Stimulated activated CD4-positive, alpha-beta T cell treated with anti-CD3 and anti-CD28 coated beads, TNF-alpha, amount 100 ng/mL, for 48 hours (primary cell): ENCODE results near the gene OPA1.

ENCODE experiments used
- DNase-seq, 3 donors: peaks; one replicate each; pipeline ENCODE4 v3.0.0-alpha.2; 2020; ENCODE audit warnings: low read depth in 3 of 3

The OPA1 gene

DNA sequence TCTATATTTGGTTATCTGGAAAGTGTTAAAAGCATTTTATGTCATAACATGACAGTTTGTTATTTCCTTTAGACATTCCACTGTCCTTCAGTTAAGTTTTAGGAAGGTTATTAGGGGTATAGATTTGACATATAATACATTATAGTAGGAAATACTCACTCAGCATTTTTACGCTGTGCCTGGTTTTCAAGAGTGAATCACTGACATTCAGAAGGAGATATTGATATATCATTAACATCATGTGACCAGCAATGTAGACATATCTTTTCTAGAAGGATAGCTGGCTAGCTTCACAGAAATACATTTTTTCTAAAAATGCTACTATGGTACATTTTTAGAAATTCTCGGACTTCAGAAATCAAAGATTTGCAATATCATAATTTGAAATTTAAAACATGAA, 57.6 kb downstream of the OPA1 start:
- no peak for DNase-seq

DNA sequence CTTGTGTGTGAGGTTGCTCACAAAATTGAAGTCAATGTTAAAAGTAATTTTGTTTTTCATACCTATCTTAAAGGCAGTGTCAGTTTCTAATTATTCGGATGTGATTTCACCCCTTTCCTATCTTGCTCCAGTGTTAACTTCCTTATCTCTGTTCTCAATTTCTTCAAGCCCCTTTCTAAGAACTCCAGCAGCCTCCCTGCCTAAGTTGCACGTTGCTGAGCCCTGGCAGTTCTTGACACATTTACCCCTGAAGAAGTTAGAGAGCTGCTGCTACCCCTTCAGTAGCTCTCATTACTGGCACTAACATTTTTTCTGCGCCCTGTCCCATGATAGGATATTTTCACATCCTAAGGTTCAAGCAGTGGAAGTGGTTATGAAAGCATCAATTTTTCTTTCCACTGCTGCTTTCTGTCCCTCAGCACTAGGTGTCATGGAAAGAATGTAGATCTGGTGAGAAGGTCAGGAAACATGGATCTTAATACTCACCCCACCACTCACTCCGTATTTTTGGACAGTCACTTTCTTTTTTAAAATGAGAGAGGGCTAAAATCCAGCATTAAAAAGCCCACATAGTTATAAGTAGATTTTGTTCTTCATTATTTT, 62.9 kb downstream of the OPA1 start:
- no peak for DNase-seq

DNA sequence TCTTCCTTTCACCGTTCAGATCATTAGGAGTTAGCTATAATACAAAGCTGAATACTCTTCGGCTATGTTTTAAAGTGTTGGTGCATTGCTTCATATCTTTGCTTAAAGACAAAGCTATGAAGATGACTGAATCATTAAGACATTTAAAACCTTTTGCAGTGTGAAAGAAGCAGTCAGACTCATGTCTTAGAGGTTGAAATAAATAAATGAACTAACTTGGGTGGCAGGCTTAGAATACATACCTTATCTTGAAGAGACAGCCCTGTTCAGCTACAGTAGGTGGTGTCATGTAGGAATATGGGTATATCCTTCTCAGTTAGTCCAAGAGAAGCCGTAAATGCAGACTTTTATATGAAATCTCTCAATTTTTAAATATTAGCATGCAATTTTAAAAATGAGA, 63.4 kb downstream of the OPA1 start:
- DNase-seq, result no peak

DNA sequence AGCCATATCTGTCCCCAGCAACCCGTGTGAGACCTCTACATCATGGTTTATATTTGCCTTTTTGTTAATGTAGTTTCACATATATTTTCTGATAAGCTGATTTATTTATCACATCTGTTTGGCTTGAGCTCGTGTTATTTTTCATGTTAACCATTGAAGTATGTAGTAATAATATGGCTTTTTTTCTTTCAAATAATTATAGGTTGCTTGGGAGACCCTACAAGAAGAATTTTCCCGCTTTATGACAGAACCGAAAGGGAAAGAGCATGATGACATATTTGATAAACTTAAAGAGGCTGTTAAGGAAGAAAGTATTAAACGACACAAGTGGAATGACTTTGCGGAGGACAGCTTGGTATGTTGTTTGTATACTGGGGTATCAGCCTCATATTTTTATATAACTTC, 63.9 kb downstream of the OPA1 start:
- no peak for DNase-seq

DNA sequence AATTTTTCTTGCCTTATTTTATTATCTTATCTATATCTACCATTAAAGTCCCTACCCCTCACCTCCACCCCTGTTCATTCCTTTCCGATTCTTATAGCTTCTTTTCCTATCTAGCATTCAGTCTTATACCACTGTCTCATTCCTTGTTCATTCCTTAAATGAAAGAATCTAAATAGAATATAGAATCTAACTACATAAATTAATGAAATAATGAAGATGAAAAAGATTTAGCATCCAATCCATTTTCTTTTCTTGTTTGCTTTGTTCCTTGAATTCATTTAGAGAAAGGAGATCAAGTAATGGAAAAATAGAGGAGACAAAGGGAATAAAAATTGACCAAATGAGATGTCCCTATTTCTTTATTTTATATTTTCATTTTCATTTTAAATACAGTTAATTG, 67.2 kb downstream of the OPA1 start:
- DNase-seq, result no peak

DNA sequence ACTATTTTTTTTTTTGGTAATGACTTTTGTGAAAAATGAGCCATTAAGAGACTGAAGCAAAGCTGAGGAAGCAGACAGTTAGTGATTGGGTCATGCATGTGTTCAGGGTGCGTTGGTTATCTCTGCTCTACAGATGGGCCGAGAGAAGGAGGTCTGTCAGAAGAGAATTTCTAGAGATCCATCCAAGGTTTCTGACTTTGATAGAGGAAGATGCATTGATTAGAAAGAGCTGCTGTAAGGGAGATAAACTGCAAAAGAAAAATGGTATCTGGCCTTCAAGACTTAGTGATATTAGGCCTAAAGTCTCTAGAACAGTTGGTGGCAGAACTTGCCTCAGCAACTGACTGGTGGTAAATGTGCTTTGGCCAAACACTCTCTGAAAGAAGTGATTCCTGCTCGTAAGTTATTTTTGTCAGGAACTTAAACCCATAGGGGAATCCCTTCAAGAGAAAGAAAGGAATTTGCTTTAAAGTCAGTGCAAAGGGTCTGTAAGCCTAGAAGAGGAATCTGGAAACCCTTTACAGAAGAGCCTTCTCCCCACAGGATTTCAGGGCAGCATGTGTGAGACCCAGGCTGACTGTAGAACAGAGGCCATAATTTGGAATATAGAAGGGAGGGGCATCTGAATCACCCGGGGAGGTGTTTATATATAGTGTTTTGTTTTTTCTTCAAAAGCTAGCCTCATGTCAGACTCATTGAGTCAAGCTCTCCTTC, 67.8 kb downstream of the OPA1 start:
- no peak for DNase-seq

DNA sequence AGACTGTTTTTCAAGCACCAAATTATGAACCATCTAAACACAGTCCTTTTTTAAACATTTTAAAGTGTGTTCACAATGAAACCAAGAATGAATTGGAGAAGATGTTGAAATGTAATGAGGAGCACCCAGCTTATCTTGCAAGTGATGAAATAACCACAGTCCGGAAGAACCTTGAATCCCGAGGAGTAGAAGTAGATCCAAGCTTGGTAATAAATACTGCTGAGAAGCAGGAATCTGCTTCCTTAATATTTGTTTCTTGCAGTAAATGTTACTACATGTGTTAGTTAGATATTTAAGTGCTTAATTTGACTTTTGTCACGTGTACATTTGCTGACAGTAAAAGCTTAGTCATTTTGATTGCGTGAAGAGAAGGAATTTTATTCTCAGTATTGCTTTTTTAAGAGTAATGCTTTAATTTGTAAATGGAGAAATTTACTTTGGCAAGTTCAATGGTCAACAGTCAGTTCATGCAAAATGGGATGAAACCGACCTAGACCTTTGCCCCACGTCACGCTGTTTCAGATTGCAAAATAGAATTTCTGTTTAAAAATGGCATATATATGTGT, 69.8 kb downstream of the OPA1 start:
- DNase-seq, result no peak

DNA sequence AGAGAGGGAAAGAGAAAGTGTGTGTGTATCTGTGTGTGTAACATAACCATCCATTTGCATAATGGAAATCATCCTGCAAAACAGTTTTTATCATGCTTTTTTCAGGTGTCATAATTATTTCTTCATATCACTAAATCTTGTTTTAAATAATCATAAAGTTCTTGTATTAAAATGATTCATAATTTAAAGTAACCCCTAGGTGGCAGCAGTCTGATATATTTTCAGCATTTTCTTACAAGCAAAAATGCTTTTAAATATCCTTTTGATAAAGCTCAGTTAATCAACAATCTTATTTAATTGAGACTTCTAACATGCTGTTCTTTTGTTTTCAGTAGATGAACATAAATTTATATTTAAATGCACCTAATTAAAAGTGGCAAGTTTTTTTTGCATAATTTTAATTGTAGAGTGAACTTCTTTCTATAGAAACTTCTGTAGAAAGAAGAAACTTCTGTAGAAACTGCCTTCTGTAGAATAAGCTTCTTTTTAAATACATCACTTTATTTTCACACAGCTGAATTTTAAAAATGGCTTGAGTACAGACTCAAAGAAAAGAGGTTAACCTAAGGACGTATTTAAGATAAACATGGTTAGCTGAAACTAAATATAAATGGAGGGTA, 72.5 kb downstream of the OPA1 start:
- DNase-seq, result no peak

DNA sequence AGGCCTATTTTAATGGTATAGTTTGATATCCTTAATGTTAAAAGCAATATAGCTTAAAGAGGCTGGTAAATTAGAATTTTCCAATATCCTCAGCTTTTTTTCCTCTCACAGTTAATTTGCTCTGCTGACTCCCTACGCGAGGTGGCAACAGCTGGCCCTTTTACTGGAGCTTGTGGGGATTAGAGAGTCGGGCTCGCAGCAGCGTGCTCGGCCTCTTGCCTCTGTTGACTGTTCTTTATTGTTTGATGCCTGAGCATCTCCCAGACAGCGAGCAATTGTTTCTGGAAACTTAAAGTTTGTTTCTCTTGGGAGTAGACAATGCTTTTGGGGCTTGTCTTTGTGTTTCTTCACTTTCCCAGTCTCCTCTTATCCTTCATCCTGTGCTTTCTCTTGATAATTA, 80.8 kb downstream of the OPA1 start:
- no peak for DNase-seq

DNA sequence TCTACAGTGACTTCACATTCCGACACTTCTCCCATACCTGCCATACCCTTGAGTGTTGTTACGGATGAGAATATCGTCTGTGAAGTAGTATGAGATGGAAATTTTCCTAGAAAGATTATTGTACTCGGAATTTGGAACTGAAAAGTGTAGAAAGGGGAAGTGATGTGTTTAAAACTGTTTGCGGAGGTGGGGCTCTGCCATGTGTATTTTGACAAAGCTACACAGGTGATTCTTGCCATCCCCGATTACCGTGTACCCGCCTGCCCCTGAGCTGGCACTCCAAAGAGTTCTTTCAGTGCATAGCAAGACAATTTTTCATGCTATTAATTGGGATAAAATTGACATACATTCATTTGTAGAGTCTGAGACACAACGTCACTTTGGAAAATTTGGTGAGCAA, 81.7 kb downstream of the OPA1 start:
- DNase-seq, result no peak

DNA sequence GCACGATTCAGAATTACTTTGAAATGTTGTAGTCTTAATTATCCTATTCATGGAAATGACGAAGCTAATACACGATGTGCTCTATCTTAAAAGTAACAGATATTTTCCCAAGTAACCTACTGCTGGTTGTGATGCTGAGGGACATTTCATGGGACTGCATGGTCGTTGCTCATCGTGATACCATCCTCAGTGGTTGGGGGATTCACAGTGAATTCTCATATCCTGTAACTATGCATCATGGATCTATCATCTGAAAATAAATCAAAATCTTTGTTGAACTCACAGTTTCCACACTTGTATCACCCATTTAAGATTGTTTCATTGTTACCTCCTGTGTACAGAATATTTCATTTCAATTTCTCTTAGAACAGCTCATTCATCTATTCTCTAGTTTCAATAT, 84.7 kb downstream of the OPA1 start:
- DNase-seq, result no peak

DNA sequence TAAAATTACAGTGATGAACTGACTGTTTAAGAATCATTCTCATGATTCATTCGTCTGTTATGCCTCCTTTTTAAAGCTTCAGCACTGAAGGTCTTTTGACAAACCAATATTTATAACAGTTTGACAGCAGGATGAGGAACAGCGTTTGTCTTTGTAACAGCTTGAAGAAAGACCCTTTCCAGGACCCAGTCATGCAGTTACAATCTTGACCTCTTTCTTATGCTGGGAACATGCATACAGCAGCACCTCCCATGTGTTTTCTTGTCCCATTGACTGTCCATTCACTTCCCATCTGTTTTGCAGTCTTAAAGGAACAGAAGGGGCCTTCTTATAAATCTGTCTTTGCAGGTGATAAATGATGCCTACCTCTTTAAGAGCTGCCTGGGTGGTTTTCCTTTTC, 87.2 kb downstream of the OPA1 start:
- DNase-seq, result no peak

DNA sequence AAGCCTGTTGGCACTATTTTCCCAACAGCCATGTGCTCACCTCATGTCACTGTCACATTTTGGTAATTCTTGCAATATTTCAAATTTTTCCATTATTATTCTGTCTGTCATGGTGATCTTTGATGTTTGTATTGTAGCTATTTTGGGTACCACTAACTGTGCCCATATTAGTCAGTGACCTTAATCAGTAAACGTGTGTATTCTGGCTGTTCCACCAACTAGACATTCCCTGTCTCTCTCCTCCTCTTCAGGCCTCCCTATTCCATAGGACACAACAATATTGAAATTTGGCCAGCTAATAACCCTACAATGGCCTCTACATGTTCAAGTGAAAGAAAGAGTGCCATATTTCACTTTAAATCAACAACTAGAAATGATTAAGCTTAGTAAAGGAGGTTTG, 88.6 kb downstream of the OPA1 start:
- no peak for DNase-seq

DNA sequence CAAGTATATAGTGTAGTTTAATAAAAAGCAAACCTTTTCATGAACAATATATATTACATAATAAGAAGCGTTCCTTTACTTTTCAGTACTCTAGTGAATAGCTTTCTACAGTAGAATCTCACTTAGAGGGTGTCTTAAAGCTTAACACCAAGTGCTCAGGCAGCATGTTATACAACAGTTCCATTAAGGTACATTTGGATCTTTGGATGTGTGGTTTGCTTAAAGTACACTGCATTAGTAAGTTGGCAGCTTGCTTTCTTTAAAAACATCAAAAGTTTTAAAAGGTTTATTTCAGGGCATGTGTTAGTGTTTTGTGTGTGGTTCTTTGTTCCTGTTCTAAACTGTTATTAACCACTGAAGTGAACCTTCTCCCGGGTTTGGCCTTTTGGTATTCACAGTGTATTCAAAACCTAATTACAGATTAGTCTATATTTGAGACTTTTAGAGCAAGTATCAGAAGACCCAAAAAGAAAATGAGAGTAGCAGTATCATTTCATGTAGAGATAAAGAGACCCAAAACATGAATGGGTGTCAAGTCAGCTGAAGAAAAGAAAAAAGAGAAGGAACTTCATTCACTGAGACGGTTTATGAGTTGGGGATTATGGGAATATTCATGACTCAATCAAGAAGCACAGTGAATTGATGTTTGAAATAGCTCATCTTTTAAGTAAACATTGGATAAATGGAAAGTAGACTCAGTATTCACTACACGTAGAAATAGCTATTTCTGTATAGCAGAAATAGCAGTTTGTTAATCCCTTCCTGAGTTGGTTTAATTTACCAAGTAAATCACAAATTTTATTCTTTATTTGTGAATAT, 93.9 kb downstream of the OPA1 start:
- DNase-seq, result no peak

DNA sequence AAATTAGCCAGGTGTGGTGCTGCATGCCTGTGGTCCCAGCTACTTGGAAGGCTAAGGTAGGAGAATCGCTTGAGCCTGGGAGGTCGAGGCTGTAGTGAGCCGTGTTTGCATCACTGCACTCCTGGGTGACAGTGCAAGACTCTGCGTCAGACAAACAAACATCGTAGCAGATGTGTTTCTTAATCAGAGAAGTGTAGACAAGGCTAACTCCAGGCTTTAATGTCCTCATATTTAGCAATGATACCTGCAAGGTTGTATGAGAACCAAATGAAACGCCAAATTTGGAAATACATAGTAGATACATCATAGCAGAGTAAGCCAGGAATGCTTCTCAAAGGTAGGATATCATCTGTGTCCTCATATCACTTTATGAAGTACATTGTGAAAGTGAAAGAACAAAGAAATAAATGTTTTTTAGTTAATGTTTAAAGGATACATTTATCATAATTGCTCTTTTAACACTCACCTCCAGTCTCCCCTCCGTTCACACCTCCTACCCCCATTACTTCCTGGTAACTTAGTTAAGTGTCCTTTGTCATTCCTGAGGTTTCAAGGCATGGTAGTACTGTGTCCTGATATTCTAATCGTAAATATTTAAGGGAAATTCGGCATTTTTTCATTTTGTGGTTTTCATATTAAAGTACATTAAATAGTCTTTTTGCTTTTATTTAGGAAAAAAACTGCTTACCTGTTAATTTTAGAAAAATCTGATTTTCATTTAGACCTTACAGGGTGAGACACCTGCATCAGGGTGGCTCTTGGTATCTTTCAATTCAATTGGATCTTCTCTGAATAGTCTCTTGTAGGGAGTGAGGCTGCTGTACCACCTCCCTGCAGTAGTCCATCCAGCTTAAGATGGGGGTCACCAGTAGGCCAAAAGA, 96.1 kb downstream of the OPA1 start:
- DNase-seq, result no peak

DNA sequence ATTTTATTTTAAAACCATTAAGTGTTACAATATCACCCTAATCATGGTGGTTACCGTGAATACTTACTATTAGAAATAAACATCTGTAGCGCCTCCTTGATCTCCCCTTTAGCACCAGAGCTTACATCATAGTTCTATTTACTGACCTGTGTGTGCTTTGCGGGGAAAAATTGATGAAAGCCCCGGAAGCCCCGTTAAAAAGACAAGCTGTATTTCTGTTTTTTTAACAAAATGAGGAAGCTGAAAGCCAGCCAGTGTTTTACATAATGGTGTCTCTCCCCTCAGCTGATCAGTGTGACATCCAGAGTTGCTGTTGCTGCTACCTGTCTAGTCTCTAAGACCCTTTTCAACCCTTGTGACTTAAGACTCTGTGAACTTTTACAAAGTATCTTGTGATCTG, 100.8 kb downstream of the OPA1 start:
- no peak for DNase-seq

DNA sequence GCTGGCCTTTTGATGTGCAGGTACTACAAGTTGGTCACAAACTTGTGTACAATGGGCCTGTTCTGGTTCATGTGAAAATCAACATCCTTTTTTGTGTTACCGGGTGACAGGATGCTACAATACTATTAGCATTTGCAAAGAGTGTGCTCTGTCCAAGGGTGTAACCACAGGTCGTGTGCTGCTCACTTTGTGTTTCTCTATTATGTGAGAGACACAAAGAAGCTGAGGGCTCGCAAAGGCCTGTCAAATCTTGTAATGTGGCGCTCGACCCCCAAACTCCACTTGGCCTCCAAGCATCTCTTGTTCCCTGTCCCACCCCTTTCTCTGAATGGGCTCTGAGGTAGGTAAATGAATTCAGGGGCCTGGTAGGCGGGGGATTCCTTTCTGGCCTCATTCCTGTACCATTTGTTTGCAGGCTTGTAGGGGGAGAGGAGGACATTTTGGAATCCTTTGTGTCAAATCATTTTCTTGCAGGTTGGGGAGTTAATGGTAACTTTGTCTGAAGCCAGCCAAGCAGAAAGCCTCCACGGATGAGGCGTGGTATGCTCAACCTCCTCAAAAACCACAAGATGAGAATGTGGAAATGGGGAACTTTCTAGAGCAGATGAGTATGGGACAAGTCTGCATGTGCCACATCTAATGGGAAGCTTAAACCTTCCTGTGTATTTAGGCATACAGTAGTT, 109.1 kb downstream of the OPA1 start:
- no peak for DNase-seq

DNA sequence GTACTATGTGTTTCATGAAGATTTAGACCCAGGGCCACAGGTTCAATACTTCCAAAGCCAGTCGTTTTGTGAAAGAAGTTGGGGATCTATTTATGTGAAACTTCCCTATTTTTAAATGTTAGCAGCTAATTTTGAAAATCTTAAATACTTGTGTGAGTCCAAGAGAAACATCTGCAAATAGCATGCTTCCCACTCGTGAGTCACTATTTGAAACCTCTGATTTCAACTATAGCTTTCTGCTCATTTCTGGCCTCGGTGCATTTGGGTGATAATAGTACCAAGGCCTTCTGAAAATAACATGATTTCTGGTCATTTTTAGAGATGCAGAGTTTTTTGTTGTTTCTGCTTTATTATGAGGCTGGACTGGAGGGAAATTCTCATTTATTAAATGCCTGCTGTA, 110.0 kb downstream of the OPA1 start:
- no peak for DNase-seq

DNA sequence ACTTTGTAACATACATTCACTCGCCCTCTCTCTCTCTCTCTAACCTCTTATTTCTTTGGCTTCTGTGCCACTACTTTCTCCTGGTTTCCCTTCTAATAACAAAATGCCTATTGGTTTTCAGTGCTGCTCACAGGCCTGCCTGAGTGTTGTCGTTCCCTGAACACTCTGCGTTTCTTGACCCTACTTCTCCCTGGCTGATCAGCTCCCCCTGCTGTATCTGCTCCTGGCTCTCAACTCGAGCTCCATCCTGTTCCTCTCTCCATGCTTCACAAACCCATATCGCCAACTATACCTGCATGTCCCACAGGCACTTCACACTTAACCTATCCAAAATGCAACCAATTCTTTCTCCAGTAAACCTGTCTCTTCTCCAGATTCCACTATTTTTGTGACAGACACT, 111.4 kb downstream of the OPA1 start:
- DNase-seq, result no peak

DNA sequence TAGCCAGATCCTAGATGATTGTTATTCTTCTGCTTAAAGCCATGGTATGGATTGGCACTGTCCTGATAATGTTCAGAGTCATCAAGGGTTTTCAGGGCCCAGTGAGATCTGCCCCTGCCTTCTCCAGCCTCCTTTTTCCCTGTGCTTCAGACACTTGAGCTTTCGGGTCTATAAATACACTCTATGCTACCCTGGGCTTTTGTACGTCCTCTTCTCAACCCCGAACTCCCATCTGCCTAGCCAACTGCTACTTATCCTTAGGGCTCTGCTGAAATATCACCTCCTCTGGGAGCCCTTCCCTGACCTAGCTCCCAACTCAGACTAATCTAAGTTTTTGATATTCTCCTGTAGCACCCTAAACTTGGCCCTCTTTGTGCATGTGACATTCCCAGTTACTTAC, 115.3 kb downstream of the OPA1 start:
- no peak for DNase-seq
